ENCODE data around the gene MRPS30.
"Not testable (repeated sequence)": the region's sequence is repeated elsewhere in the genome, so short reads cannot be mapped to it uniquely, and the experiment has no call there.

The MRPS30 gene

DNA sequence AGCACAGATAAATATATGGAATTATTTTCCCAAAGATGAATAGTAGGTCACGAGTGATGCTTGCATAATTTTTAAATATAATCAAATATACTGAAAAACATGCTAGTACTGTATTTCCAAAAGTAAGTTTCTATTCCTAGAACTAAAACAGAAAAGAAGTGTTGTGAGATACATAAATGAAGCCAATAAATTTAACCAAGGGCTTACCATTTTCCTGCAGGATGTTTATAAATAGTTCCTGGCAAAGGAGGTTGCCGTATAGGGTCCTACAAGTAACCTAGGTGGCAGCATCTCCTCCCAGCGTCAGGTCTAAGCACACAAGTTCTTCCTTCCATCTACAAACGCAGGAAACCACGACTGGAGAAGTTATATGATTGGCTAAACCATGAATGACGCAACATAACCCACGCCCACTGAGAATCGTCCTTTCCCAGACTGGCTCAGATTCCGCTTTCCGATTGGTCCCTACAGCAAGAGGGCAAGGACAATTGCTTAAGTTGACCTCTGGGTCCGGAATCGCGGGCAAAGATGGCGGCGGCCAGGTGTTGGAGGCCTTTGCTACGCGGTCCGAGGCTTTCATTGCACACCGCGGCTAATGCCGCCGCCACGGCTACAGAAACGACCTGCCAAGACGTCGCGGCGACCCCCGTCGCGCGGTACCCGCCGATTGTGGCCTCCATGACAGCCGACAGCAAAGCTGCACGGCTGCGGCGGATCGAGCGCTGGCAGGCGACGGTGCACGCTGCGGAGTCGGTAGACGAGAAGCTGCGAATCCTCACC, at the start of gene MRPS30:
MRPS30 (plus strand) TSS at position 513 of the 780 bp plus-strand sequence; CDS start at position 529, 16 bp downstream.
- peak; percentile 97 for DNase-seq

DNA sequence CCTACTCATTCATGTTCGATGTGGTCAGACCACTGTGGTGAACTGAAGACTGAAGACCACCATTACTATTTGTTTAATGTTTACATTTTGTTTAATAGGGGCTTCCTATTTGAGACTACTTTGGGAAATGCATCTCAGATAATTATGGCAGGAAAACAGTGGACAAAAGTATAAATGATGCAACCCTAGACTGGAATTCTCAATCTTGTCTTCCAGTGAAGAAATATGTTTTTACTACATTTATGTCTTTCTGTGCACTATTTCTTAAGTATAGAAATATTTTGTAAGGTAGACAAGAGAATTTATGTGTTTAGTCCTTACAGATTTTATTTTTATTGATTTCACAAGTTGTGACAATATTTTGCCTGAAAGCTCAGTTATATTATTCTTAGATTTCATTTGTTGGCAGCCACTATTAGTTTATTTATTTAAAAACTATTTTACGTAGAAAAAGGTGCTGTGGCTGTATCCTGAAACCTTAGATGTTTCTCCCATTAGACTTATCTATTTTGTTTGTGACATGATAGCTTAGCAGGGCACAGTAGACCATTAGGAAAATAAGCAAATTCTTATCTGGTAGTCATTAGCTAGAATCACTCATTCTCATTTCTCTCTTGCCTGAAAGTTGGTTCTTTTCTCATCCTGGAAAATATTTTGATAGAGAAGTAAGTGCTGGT, 39.4 kb upstream of the MRPS30 start:
- no peak for DNase-seq

DNA sequence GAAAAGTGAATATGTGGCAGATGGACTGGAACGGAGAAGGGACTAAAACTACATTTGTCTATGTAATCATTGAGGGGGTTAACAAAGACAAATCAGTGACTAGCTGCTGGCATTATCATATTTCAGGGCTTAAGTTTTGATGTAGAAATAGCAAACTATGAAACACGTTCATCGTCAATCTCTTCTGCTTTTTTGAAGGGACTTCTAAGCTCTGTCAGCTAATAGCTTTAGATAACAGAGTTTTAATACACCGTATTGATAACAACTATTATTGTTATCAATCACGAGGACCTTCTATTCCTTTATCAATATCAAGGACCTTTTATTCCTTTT, 38.9 kb upstream of the MRPS30 start:
- DNase-seq: no peak

DNA sequence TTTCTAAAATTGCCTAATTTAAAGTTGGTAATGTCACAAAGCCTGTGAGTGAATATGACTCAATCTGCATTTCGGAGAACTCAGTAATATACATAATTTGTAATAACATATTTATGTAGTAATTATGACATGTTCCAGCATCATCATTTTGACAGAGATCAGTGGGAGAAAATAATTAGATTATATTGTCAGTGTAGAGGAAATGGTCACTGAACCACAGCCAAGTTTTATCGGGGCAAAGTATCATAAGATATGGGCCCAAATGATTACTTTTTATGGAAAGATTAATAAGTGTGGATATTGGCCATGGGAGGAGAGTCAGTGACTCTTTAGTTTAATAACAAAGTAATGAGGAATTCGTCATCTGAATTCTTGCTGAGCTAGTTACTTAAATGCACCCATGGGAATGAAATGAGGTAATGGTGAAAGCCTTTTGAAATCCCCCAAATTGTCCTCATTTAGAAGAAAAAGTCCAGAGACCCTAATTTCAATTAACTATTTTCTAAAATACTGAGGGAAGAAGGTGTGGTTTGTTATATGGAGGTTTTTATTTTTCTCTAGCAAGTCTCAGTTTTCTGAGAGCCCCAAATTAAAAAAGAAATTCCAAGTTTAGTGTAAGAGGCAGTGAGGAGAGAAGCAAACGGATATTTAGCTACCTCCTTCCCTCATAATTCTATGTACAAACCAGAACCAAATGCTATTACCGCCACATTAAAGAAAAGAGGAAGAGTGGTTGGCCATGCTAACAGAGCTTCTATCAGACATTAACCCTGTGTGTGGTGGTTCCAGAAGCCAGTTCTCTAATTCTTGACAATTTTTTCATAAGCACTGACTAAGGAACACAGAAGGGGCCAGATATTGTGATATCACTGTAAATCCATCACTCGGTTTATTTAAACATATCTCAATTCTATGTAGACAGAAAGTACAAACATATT, 37.7 kb upstream of the MRPS30 start:
- DNase-seq: no peak

DNA sequence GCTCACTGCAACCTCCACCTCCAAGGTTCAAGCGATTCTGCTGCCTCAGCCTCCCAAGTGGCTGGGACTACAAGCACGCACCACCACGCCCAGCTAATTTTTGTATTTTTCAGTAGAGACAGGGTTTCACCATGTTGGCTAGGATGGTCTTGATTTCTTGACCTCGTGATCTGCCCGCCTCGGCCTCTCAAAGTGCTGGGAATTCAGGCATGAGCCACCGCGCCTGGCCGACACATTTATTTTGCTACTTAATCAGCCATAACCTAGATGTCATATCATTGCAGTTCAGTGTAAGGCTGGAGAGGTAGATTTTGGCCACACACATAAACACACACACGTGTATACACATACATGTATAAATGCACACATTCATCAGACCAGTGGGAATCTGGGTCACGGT, 36.4 kb upstream of the MRPS30 start:
- DNase-seq: not testable (repeated sequence)

DNA sequence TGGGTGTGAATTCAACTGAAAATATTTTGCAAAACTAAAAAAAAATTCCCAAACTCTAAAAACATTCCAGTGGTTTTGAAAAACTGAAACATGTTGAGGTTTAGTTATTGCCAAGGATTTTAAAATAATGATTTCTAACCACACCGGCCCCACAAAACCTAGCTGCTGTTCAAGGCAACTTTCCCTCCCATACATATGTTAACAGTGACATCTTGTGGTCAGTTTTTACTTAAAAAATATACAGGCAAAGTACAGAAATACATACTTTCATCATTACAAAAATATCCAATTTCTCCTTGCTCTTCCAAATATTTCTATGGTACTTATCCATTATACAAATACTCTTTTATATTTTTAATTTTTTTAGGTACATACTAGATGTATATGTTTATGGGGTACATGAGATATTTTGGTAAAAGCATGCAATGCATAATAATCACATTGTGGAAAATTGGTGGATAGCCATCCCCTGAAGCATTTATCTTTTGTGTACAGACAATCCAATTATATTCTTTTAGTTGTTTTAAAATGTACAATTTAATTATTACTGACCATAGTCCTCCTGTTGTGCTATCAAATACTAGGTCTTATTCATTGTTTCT, 34.4 kb upstream of the MRPS30 start:
- DNase-seq: peak; percentile 12

DNA sequence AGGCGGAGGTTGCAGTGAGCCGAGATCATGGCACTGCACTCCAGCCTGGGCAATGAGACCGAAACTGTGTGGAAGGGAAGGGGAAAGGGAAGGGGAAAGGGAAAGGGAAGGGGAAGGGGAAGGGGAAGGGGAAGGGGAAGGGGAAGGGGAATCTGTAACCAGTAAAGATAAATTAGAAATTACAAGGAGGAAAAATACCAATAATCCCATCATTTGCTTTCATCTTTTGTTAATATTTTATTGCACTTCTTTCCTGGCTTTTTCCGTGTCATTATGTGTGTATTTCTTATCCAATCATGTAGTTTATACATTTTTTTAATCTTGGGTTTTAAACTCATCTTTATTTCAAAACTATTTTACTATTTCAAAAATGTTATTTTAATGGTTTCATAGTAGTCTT, 29.6 kb upstream of the MRPS30 start:
- DNase-seq: no peak

DNA sequence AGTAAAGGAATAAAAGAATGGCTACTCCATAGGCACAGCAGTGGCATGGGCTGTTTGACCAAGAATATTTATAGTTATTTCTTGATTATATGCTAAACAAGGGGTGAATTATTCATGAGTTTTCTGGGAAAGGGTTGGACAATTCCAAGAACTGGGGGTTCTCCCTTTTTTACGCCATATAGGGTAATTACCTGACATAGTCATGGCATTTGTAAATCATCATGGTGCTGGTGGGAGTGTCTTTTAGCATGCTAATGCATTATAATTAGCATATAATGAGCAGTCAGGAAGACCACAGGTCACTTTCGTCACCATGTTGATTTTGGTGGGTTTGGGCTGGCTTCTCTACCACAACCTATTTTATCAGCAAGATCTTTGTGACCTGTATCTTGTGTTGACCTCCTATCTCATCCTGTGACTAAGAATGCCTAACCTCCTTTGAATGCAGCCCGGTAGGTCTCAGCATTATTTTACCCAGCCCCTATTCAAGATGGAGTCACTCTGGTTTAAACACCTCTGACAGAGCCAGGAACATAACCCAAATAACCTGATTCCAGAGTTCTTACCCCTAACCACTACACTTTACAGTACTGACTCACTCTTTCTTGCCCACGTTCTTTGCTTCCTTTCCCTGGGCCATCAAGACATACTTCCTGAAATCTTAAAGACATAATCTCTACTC, 25.0 kb upstream of the MRPS30 start:
- no peak for DNase-seq

DNA sequence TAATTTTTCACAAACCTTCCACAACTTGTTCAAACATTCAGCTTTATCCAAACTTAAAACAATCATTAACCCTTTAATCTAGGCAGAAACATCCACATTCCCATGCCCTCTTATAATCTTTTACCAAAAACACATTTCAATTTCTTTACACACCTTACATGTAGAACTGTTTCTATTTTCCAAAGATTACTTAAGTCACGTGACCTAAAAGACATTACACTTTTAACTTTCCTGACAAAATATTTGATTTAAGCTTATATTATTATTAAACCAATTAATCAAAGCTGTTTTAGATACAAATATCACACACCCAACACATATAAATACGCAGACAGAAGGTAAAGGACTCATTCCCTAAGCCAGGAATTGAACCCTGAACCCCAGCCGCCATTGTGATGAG, 21.0 kb upstream of the MRPS30 start:
- no peak for DNase-seq

DNA sequence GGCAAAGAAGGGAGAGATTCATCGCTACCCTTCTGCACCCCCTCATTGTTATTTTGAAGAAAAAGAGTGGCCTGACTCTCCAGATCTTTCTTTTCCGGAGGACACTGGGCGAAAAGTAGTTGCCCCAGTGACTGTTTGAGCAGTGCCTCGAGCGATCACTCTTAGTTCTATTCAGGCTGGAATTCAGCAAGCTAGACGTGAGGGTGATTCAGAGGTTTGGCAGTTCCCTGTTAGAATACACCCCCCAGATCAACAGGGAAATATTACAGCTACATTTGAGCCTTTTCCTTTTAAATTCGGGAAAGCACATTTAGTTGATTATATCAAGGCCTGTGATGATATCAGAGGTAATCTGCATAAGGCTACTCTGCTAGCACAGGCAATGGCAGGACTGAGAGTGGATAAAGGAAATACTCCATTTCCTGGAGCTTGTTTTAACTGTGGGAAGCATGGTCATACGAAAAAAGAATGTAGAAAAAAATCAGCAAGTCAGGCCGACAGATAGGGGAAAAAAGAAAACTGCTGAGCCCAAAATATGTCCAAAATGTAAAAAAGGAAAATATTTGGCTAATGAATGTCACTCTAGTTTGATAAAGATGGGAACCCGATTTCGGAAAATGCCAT, 19.3 kb upstream of the MRPS30 start:
- not testable (repeated sequence) for DNase-seq

DNA sequence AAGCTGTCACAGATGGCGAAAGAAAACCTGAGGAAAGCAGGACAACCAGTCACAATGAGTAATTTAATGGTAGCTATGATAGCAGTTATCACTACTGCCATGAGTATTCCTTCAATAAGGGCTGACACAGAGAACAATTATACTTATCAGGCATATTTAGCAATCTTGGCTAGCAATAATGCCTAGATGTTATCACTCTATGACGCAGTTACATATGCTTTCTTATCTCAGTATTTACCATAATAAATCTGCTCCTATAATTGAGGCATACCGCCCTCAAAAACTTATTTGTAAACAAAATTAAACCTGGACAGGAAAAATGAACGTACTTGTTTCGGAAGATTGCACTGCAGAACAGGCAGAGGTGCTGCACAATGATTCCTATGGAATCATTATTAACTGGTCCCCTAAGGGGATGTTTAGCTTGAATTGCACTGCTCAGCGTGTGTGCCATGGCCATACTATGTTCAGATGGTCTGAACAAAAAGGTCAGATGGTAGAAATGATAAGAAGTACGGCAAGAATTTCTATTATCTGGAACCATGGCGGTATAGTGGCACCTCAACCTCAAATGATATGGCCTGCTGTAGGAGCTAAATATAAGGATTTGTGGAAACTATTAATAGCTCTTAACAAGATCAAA, 16.6 kb upstream of the MRPS30 start:
- not testable (repeated sequence) for DNase-seq

DNA sequence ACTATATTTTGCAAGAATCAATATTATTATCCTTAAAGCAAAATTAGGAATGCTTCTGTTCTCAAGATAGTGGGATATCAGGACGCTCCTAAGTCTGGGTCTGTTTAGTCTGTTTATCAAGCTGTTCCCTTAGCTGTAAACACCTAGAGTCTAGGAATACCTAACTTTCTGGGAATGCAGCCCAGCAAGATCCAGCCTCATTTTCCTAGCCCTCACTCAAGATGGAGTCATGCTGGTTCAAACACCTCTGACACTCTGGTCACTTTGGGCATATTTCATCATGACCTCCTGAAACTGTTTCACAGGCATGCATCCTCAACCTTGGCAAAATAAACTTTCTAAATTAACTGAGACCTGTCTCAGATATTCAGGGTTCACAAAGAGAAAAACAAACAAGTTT, 14.4 kb upstream of the MRPS30 start:
- DNase-seq: no peak

DNA sequence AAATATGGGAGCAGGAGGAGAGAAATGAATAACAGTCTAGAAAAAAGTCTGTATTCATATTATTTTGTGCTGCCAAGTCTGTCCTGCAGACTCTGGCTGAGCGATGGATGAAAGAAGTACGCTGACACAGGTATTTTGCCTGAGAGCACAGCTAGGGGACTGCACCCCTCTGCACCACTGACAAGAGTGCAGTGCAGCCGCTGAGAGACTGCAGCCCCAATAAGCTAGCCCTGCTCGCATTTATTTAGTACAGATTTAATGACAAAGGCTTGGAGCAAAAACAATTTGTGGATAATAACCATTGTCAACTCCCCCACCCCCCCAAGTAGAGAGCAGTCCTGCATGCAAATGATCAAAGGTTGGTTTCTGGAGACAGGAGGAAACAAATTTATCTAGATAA, 13.3 kb upstream of the MRPS30 start:
- DNase-seq: no peak

DNA sequence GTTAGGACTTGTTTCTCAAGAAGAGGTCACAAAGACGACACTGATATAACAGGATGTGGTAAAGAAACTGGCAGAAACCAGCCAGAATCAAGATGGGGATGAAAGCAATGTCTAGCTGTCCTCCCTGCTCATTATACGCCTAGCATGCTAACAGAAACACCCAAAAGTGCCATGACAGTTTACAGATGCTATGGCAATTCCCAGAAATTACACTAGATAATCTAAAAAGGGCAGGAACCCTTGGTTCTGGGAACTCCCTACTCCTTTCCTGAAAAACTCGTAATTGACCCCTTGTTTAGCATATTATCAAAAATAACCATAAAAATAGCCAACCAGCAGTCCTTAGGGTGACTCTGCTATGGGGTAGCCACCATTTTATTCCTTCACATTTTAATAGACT, 10.9 kb upstream of the MRPS30 start:
- no peak for DNase-seq

DNA sequence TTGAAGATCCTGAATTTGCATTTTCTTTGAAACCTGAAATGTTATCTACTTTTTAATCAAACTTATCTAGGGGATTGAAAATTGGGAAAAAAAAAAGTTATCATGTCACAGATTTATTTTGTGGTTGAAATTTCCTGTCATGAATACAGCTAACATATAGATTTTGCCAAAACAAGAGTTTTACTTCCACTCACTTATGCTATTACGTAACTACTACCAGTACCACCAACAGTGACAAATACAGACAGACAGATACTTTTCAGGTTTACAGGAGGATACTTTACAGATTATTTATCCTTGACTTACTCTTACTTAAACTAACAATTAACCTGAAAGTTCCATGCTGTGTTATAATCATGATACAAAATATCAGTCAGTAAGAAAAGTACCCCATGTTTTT, 6.8 kb upstream of the MRPS30 start:
- no peak for DNase-seq

DNA sequence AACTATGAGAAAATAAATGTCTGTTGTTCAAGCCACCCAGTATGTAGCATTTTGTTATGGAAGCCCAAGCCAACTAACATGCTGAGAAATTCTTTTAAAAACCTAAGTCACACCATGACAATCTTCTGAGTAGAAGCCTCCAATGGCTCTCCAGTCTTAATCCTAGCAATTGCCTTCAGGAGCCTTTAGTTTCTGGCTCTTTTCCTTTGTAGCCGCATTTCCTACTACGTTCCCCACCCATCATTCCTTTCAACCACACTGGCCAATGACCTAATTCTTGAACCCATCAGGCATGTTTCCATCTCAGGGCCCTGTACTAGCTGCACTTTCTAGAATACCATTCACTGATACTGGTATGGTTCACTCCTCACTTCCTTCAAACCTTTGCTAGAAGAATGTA, 2.1 kb upstream of the MRPS30 start:
- DNase-seq: no peak

DNA sequence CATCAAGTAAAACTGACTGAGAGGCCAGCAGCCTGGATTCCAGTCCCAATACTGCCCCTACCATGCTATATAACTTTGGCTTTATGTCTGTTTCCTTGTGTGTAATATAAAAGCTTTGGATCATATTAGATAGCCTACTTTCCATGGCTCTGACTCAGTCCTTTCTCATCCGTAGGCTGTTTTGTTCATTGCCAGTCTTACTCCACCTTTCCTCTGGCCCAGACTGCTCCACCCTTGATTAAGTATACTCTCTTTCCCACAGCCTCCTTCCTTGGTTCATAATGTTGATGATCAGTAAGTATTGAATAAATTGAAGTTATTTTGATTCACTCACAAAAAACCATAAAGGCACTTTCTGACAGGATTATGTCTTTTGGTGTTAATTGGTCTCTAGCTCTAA, 1.5 kb upstream of the MRPS30 start:
- DNase-seq: no peak

DNA sequence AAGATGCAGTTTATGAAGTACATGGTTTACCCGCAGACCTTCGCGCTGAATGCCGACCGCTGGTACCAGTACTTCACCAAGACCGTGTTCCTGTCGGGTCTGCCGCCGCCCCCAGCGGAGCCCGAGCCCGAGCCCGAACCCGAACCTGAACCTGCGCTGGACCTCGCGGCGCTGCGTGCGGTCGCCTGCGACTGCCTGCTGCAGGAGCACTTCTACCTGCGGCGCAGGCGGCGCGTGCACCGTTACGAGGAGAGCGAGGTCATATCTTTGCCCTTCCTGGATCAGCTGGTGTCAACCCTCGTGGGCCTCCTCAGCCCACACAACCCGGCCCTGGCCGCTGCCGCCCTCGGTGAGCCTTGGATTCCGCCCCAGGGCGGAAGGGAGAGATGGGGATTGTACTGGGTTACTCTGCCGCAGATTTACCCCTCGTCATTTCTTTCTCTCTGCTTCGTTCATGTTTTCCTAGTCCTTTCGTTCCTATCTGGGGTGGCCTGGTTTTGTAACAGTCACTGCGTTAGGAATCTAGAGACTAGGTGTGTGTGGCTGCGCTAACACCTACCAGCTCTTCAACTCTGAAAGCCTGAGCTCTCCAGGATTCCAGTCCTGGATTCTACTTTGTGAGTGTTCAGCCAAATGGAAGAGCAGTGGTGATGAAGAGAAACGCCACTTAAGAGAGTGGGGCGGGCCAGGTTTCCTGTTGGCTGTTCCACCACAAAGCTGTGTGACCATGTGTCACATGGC, 638 bp downstream of the MRPS30 start:
- DNase-seq: peak; percentile 17

DNA sequence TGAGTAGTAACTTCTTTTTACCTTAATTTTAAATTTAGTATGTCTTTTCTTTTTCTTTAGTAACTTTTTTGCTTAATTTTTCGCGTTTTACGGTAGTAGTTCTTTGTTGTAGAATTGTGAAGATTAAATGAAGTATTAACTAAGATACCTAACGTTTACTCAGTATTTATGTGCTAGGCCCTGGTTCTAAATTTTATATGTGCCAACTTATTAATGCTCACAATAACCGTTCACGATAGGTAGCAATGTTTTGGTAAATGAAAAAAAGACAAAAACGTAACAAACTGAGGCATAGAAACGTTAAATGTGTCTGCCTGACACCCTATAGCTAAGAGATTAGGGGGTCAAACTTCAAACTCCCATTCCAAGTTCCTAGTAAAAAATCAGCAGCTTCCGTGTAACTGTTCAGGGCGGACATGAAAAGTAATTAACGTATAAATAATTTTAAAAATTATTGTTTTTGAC, 1.2 kb downstream of the MRPS30 start:
- no peak for DNase-seq

DNA sequence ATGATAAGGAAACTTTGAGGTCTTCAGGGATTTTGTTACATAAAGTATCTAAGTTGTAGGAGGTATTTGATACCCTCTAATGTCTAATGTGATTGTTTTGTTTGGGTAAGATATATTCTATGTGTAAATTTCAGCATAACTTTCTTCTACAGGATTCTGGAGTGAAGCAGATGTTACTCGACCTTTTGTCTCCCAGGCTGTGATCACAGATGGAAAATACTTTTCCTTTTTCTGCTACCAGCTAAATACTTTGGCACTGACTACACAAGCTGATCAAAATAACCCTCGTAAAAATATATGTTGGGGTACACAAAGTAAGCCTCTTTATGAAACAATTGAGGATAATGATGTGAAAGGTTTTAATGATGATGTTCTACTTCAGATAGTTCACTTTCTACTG, 6.0 kb downstream of the MRPS30 start:
- DNase-seq: no peak

DNA sequence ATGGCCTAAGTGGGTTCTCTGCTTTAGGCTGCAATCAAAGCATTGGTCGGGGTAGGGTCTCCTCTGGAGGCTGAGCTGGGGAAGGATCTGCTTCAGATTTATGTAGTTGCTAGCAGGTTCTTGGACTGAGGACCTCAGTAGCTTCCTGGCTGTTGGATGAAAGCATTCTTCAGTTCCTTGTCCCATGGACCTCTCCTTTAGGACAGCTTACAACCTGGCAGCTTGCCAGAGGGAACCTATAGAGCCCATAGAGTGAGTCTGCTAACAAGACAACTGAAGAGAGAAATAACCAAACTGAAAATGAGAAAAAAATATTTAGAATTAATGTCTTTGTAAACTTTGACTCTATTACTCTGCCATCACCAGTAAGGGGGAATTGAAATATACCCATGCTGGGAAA, 12.4 kb downstream of the MRPS30 start:
- DNase-seq: no peak
